Endothelial cell of umbilical vein (primary cell): ENCODE data around the gene SLC6A18. TPM values are rescaled to one million over a fixed set of nuclear protein-coding genes. Genes with fewer than 3 reads are reported as not detected.

Experiments used
- BruUV-seq: library from RNA; stranded (reverse); fragments of 400-500 nt; replicated peaks from 2 replicates; lab custom pipeline; 2021; lab: Mats Ljungman, UMichigan
- CTCF ChIA-PET: fragments of 300-600, 350-600 bp; sonication (Branson Sonifier 250); formaldehyde crosslinking; loops from one replicate; lab custom pipeline; 2021; ENCODE audit warnings: antibody characterized with exemption, inconsistent platforms; lab: Charles Lee
- POLR2A ChIA-PET: fragments of 300-600, 350-600 bp; sonication (Branson Sonifier 250); formaldehyde crosslinking; loops from one replicate; lab custom pipeline; 2021; ENCODE audit warnings: antibody characterized with exemption, inconsistent platforms; lab: Charles Lee
- DNase-seq: peaks from one replicate; pipeline ENCODE4 v3.0.0-alpha.2; 2011; ENCODE audit warnings: low read depth, low spot score
- FAIRE-seq: peaks from 2 replicates; lab custom pipeline; 2011; peaks lifted over from hg19 to GRCh38; lab: Jason Lieb, UNC
- H2AFZ ChIP-seq: 2 replicates; pipeline ENCODE4 v1.6.0; 2012; ENCODE audit warnings: low read depth, low read length, control low read depth, inconsistent platforms
- H3K27ac ChIP-seq: 2 replicates; pipeline ENCODE4 v1.5.1; 2011; ENCODE audit warnings: low read depth, mild to moderate bottlenecking, control low read depth, low read length, moderate library complexity; ENCODE audit not compliant: insufficient read depth
- H3K27me3 ChIP-seq, 2 experiments: 2 replicates each; pipeline versions ENCODE4 v1.6.0 to v1.6.1; 2011; ENCODE audit warnings: low read length in 2 of 2, mixed read lengths in 1 of 2; ENCODE audit not compliant: control insufficient read depth in 2 of 2, insufficient read depth in 2 of 2
- H3K36me3 ChIP-seq, 2 experiments: 2 replicates in 1 of 2; 3 replicates in 1 of 2; pipeline ENCODE4 v1.5.1; 2011; ENCODE audit warnings: low read length in 2 of 2, mild to moderate bottlenecking in 1 of 2, moderate library complexity in 1 of 2; ENCODE audit not compliant: control insufficient read depth in 2 of 2, insufficient read depth in 2 of 2; ENCODE audit errors: extremely low read depth in 1 of 2
- H3K4me1 ChIP-seq: 3 replicates; pipeline ENCODE4 v1.5.1; 2011; ENCODE audit warnings: mild to moderate bottlenecking, low read length; ENCODE audit not compliant: control insufficient read depth, insufficient read depth; ENCODE audit errors: extremely low read depth
- H3K4me2 ChIP-seq: 2 replicates; pipeline ENCODE4 v1.6.1; 2011; ENCODE audit warnings: low read length, control low read depth, mixed read lengths; ENCODE audit not compliant: insufficient read depth
- H3K4me3 ChIP-seq, 3 experiments: fragments of 200-600 bp in 1 of 3; sonication (generic), shearing (Covaris generic) in 1 of 3; replicated peaks in 1 of 3; 2 replicates each; pipeline ENCODE4 v1.5.1; 2011 to 2016; ENCODE audit warnings: control low read depth in 3 of 3, low read length in 3 of 3, mild to moderate bottlenecking in 2 of 3, inconsistent platforms in 1 of 3, low read depth in 1 of 3, moderate library complexity in 1 of 3; ENCODE audit not compliant: insufficient read depth in 1 of 3
- H3K79me2 ChIP-seq: 2 replicates; pipeline ENCODE4 v1.6.0; 2012; ENCODE audit warnings: low read length, inconsistent platforms; ENCODE audit not compliant: control insufficient read depth, insufficient read depth
- H3K9ac ChIP-seq: replicated peaks from 2 replicates; pipeline ENCODE3; 2011; ENCODE audit warnings: low read length, control low read depth; ENCODE audit not compliant: insufficient read depth; ENCODE audit errors: extremely low read depth
- H3K9me1 ChIP-seq: replicated peaks from 3 replicates; pipeline ENCODE4 v1.6.0; 2011; ENCODE audit warnings: mild to moderate bottlenecking, low read length; ENCODE audit not compliant: control insufficient read depth, insufficient read depth; ENCODE audit errors: extremely low read depth
- H3K9me3 ChIP-seq: replicated peaks from 2 replicates; pipeline ENCODE4 v1.5.1; 2012; ENCODE audit warnings: low read length, inconsistent platforms; ENCODE audit not compliant: control insufficient read depth, insufficient read depth
- H4K20me1 ChIP-seq: replicated peaks from 2 replicates; pipeline ENCODE3; 2011; ENCODE audit warnings: mild to moderate bottlenecking, low read length; ENCODE audit not compliant: control insufficient read depth, insufficient read depth; ENCODE audit errors: extremely low read depth
- EZH2 ChIP-seq: IDR thresholded peaks from 2 replicates; pipeline ENCODE4 v1.6.1; 2012; ENCODE audit warnings: borderline replicate concordance, low read depth, mild to moderate bottlenecking, moderate library complexity, low read length, inconsistent platforms; ENCODE audit not compliant: severe bottlenecking
- FOS ChIP-seq: IDR thresholded peaks from 2 replicates; pipeline ENCODE4 v1.6.1; 2011; ENCODE audit warnings: mild to moderate bottlenecking, low read length, moderate library complexity, borderline replicate concordance; ENCODE audit not compliant: insufficient read depth
- GATA2 ChIP-seq: IDR thresholded peaks from 2 replicates; pipeline ENCODE4 v1.7.0; 2011; ENCODE audit warnings: low read depth, mild to moderate bottlenecking, moderate library complexity, mixed read lengths, low read length; ENCODE audit not compliant: insufficient read length, insufficient read depth
- JUN ChIP-seq: IDR thresholded peaks from 2 replicates; pipeline ENCODE4 v1.6.1; 2011; ENCODE audit warnings: borderline replicate concordance, low read depth; ENCODE audit not compliant: insufficient read length, insufficient read depth
- MYC ChIP-seq: IDR thresholded peaks from one replicate; pipeline ENCODE4 v1.6.1; 2011; ENCODE audit warnings: mild to moderate bottlenecking, low read depth, low read length
- POLR2A ChIP-seq: IDR thresholded peaks from 2 replicates; pipeline ENCODE4 v1.6.1; 2012; ENCODE audit warnings: low read depth, mild to moderate bottlenecking, control low read depth, low read length
- POLR2AphosphoS5 ChIP-seq: IDR thresholded peaks from 2 replicates; pipeline ENCODE4 v1.6.1; 2012; ENCODE audit warnings: low read depth, mild to moderate bottlenecking, control low read depth, low read length, moderate library complexity; ENCODE audit not compliant: insufficient read depth
- dilution Hi-C: fragments of 300-500 bp; cut with MboI; formaldehyde crosslinking; loops from one replicate; pipeline ENCODE4 v1.15.0; 2019; ENCODE audit warnings: low sequenced_read_pairs; ENCODE audit not compliant: extremely low pct_ligation_motif_present
- intact Hi-C: fragments of 100-400 bp; cut with micrococcal nuclease; formaldehyde crosslinking; loops from one replicate; pipeline ENCODE4 v1.10.0; 2022
- polyA plus RNA-seq, 4 experiments: library from polyadenylated mRNA; depleted of rRNA in 3 of 4; stranded (reverse) in 3 of 4; unstranded in 1 of 4; fragments of >200 nt; gene quantifications; 2 replicates each; pipeline versions ENCODE4 v1.2.1 to v1.2.3, GENCODE V29; 2011 to 2012; ENCODE audit warnings: missing spikeins in 1 of 4
- total RNA-seq: library from RNA; stranded (reverse); gene quantifications from 2 replicates; pipeline ENCODE4 v1.2.3, GENCODE V29; 2021
- TF ChIP-seq, protein P1 (sequence below), 2 donors: IDR thresholded peaks; 1 replicate in 1 of 2; 2 replicates in 1 of 2; pipeline ENCODE4 v1.5.1; 2011; ENCODE audit warnings: low read length in 2 of 2, mild to moderate bottlenecking in 2 of 2, moderate library complexity in 2 of 2, control low read depth in 1 of 2, inconsistent platforms in 1 of 2, low read depth in 1 of 2; ENCODE audit not compliant: insufficient read depth in 1 of 2; ENCODE audit errors: extremely low read depth in 1 of 2
- TF ChIP-seq, protein P2 (sequence below): IDR thresholded peaks from 2 replicates; pipeline ENCODE4 v1.6.1; 2011; ENCODE audit not compliant: insufficient read depth, insufficient read length

Gene SLC6A18
- total and polyA plus RNA-seq, 2 donors (not counting 3 experiments of a cell fraction or from before 2014, with no cell fraction given): not detected

DNA sequence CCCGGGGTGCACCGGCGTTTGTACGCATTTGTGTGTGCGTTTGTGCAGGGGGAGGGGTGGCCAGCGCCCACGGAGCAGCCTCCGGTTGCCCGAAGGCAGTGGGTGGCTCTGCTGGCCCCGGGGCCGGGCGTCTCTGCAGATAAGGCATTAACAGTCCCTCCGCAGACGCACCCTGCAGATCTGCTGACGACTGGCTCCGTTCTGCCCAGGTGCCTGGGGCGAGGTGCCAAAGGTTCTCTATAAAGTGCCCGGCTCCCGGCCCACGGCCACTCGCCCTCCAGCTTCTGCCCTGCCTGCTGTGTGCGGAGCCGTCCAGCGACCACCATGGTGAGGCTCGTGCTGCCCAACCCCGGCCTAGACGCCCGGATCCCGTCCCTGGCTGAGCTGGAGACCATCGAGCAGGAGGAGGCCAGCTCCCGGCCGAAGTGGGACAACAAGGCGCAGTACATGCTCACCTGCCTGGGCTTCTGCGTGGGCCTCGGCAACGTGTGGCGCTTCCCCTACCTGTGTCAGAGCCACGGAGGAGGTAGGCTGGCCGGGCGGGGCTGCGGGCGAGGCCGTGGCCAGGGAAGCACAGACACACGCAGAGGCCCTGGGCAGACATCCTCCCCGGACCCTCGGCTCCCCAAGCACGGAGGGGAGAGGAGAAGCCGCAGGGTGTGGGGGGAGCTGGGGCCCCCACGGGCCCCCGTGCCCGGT is 23.7 kb upstream of the SLC6A18 start, which contains the start of gene SLC6A19:
Gene SLC6A19, plus strand, starts transcription at position 269 of the 699 bp plus-strand sequence. Its CDS starts 56 bp downstream, at position 325.
- no peaks in the 10 kb centered on the region for H3K27me3 ChIP-seq
- CTCF ChIA-PET: no interaction called here
- H3K9ac ChIP-seq: no peak within 1 kb of the TSS
- DNase-seq (no peak), FAIRE-seq (no peak)
- no peak within 1 kb of the TSS for H3K27ac ChIP-seq
- TF ChIP-seq JUN (no peak), POLR2AphosphoS5 (no peak), FOS (no peak), MYC (no peak), POLR2A (no peak), EZH2 (no peak), GATA2 (no peak)
- TF ChIP-seq, protein P1, sequence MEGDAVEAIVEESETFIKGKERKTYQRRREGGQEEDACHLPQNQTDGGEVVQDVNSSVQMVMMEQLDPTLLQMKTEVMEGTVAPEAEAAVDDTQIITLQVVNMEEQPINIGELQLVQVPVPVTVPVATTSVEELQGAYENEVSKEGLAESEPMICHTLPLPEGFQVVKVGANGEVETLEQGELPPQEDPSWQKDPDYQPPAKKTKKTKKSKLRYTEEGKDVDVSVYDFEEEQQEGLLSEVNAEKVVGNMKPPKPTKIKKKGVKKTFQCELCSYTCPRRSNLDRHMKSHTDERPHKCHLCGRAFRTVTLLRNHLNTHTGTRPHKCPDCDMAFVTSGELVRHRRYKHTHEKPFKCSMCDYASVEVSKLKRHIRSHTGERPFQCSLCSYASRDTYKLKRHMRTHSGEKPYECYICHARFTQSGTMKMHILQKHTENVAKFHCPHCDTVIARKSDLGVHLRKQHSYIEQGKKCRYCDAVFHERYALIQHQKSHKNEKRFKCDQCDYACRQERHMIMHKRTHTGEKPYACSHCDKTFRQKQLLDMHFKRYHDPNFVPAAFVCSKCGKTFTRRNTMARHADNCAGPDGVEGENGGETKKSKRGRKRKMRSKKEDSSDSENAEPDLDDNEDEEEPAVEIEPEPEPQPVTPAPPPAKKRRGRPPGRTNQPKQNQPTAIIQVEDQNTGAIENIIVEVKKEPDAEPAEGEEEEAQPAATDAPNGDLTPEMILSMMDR (IDR thresholded peaks at IDR 0.05; ENCODE audit: extremely low read depth in 1 of 2, insufficient read depth in 1 of 2, low read depth in 1 of 2, low read length in 2 of 2): no peak
- TF ChIP-seq, protein P2, sequence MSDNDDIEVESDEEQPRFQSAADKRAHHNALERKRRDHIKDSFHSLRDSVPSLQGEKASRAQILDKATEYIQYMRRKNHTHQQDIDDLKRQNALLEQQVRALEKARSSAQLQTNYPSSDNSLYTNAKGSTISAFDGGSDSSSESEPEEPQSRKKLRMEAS: no peak
- no peak within 1 kb of the TSS for H2AFZ ChIP-seq
- intact Hi-C loops: no loop called here
- no peaks in the 10 kb centered on the region for H3K9me3 ChIP-seq
- no peaks in the 10 kb centered on the region for H3K4me1 ChIP-seq
- dilution Hi-C loops: no loop called here
- H3K79me2 ChIP-seq: no peaks in the 10 kb centered on the region
- no peaks in the 10 kb centered on the region for H3K36me3 ChIP-seq
- no peaks in the 10 kb centered on the region for H4K20me1 ChIP-seq
- no TSS peak for BruUV-seq
- H3K4me2 ChIP-seq: no peak within 1 kb of the TSS
- POLR2A ChIA-PET: no interaction called here
- no peak within 1 kb of the TSS for H3K4me3 ChIP-seq
- H3K9me1 ChIP-seq: no peaks in the 10 kb centered on the region
